HEK293 (cell line): ENCODE results near the gene ENAH.
A peak's percentile ranks its signal among the peaks of the same experiment; 100 is the strongest.

Experiments used
- FEZF1 ChIP-seq: fragments of 450-650 bp; formaldehyde crosslinking; IDR thresholded peaks from 2 replicates; pipeline ENCODE4 v1.5.1; 2016; ENCODE audit warnings: missing biosample characterization, missing genetic modification characterization
- GLI4 ChIP-seq: fragments of 450-650 bp; formaldehyde crosslinking; IDR thresholded peaks from 2 replicates; pipeline ENCODE4 v1.5.1; 2016; ENCODE audit warnings: missing biosample characterization, missing genetic modification characterization
- ZNF175 ChIP-seq: fragments of 450-650 bp; formaldehyde crosslinking; IDR thresholded peaks from 2 replicates; pipeline ENCODE4 v1.5.1; 2016; ENCODE audit warnings: missing biosample characterization, missing genetic modification characterization
- ZNF184 ChIP-seq: fragments of 450-650 bp; IDR thresholded peaks from 2 replicates; pipeline ENCODE4 v1.5.1; 2018; ENCODE audit warnings: missing biosample characterization, mild to moderate bottlenecking, missing genetic modification characterization
- ZNF248 ChIP-seq: fragments of 450-650 bp; formaldehyde crosslinking; IDR thresholded peaks from 2 replicates; pipeline ENCODE4 v1.5.1; 2017; ENCODE audit warnings: missing biosample characterization, missing genetic modification characterization
- ZNF391 ChIP-seq: fragments of 450-650 bp; formaldehyde crosslinking; IDR thresholded peaks from 2 replicates; pipeline ENCODE4 v1.5.1; 2016; ENCODE audit warnings: low read depth, missing biosample characterization, missing genetic modification characterization, borderline replicate concordance
- ZNF521 ChIP-seq: fragments of 450-650 bp; formaldehyde crosslinking; IDR thresholded peaks from 2 replicates; pipeline ENCODE4 v1.5.1; 2017; ENCODE audit warnings: missing biosample characterization, mild to moderate bottlenecking, missing genetic modification characterization
- ZNF558 ChIP-seq: fragments of 450-650 bp; formaldehyde crosslinking; IDR thresholded peaks from 2 replicates; pipeline ENCODE4 v1.5.1; 2016; ENCODE audit warnings: missing biosample characterization, missing genetic modification characterization
- ZNF561 ChIP-seq: fragments of 450-650 bp; IDR thresholded peaks from 2 replicates; pipeline ENCODE4 v1.5.1; 2018; ENCODE audit warnings: missing biosample characterization, missing genetic modification characterization, borderline replicate concordance
- ZNF610 ChIP-seq: fragments of 450-650 bp; formaldehyde crosslinking; IDR thresholded peaks from 2 replicates; pipeline ENCODE4 v1.5.1; 2016; ENCODE audit warnings: missing biosample characterization, missing genetic modification characterization, borderline replicate concordance
- ZNF777 ChIP-seq: fragments of 450-650 bp; formaldehyde crosslinking; IDR thresholded peaks from 2 replicates; pipeline ENCODE4 v1.5.1; 2017; ENCODE audit warnings: missing biosample characterization, missing genetic modification characterization, borderline replicate concordance
- ZSCAN16 ChIP-seq: fragments of 450-650 bp; formaldehyde crosslinking; IDR thresholded peaks from 2 replicates; pipeline ENCODE4 v1.5.1; 2016; ENCODE audit warnings: missing biosample characterization, missing genetic modification characterization
- ZSCAN23 ChIP-seq: fragments of 450-650 bp; formaldehyde crosslinking; IDR thresholded peaks from 2 replicates; pipeline ENCODE4 v1.5.1; 2016; ENCODE audit warnings: missing biosample characterization, missing genetic modification characterization
- ZXDB ChIP-seq: fragments of 450-650 bp; formaldehyde crosslinking; IDR thresholded peaks from 2 replicates; pipeline ENCODE4 v1.5.1; 2016; ENCODE audit warnings: missing biosample characterization, missing genetic modification characterization
- TF ChIP-seq, protein P1 (sequence below): fragments of 450-650 bp; formaldehyde crosslinking; optimal IDR thresholded peaks from 2 replicates; pipeline ENCODE3; 2016; ENCODE audit warnings: missing biosample characterization, mild to moderate bottlenecking, missing genetic modification characterization
- TF ChIP-seq, protein P2 (sequence below): sonication (generic); formaldehyde crosslinking; IDR thresholded peaks from 2 replicates; pipeline ENCODE4 v1.8.1; 2022; ENCODE audit warnings: mild to moderate bottlenecking, moderate library complexity, missing genetic modification reagents
- TF ChIP-seq, protein P3 (sequence below): fragments of 450-650 bp; formaldehyde crosslinking; IDR thresholded peaks from 2 replicates; pipeline ENCODE4 v1.5.1; 2016; ENCODE audit warnings: missing biosample characterization, missing genetic modification characterization
- TF ChIP-seq, protein P4 (sequence below): fragments of 450-650 bp; formaldehyde crosslinking; conservative IDR thresholded peaks from 2 replicates; pipeline ENCODE4 v1.5.1; 2016; ENCODE audit warnings: low read depth, missing biosample characterization, missing genetic modification characterization
- TF ChIP-seq, protein P5 (sequence below): fragments of 450-650 bp; formaldehyde crosslinking; IDR thresholded peaks from 2 replicates; pipeline ENCODE4 v1.5.1; 2016; ENCODE audit warnings: missing biosample characterization, missing genetic modification characterization
- TF ChIP-seq, protein P6 (sequence below): fragments of 450-650 bp; formaldehyde crosslinking; IDR thresholded peaks from 2 replicates; pipeline ENCODE4 v1.5.1; 2016; ENCODE audit warnings: missing biosample characterization, missing genetic modification characterization
- TF ChIP-seq, protein P7 (sequence below): fragments of 450-650 bp; formaldehyde crosslinking; IDR thresholded peaks from 2 replicates; pipeline ENCODE4 v1.5.1; 2016; ENCODE audit warnings: missing biosample characterization, missing genetic modification characterization

The ENAH gene

DNA sequence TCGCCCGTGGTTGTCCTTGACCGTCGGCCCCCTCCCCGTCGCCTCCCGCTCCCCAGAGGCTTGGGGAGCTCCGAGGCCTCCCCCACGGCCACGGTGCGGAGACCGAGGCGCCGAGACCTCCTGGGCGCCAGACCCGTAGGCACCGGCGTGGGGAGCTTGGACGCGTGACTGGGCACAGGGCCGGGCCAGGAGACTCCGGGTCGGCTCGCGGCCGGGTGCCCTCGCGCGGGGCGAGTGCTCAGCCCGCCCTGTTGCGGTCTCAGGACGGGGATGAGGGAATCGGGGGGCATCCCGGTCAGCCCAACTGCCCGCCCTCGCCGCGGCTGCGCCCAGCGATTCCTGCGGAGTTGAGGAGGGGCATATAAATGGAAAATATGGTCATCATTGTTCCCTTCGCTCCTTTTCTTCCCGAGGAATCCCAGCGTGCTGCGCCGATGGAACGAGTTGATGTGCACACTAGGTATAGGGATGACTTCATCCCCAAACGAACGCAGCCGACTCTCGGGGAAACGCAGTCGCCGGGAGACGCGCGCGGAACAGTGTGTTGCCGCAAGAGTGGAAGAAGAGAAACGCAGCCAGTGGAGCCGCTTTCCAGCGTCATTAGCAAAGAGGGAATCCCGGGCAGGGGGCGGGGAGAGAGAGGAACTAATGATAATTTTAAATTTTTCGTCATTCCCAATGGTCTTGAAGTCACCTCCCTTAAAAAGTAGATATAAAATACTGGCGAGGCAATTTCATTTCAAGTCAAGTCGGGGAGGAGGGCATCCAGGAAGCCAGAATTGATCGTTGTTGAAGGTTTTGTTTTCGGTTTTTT is 747 bp upstream of the ENAH start (continued):
- TF ChIP-seq ZNF391 (tag by site-specific recombination) = 0 out of 2 replicates have a peak, but pooled peaks have one; percentile 83
- TF ChIP-seq FEZF1 (tag by site-specific recombination) = peak; percentile 34; the same call in 1 of the 2 replicates
- TF ChIP-seq, protein P1, sequence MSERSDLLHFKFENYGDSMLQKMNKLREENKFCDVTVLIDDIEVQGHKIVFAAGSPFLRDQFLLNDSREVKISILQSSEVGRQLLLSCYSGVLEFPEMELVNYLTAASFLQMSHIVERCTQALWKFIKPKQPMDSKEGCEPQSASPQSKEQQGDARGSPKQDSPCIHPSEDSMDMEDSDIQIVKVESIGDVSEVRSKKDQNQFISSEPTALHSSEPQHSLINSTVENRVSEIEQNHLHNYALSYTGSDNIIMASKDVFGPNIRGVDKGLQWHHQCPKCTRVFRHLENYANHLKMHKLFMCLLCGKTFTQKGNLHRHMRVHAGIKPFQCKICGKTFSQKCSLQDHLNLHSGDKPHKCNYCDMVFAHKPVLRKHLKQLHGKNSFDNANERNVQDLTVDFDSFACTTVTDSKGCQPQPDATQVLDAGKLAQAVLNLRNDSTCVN (tag by site-specific recombination) = peak; percentile 98
- TF ChIP-seq ZNF558 = peak; percentile 72; the same call in 1 of the 2 replicates
- TF ChIP-seq ZNF248 (tag by site-specific recombination) = no peak
- TF ChIP-seq ZSCAN23 (tag by site-specific recombination) = 0 out of 2 replicates have a peak, but pooled peaks have one; percentile 73
- TF ChIP-seq, protein P2, sequence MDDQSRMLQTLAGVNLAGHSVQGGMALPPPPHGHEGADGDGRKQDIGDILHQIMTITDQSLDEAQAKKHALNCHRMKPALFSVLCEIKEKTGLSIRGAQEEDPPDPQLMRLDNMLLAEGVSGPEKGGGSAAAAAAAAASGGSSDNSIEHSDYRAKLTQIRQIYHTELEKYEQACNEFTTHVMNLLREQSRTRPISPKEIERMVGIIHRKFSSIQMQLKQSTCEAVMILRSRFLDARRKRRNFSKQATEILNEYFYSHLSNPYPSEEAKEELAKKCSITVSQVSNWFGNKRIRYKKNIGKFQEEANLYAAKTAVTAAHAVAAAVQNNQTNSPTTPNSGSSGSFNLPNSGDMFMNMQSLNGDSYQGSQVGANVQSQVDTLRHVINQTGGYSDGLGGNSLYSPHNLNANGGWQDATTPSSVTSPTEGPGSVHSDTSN = peak; percentile 72
- TF ChIP-seq ZXDB (tag by site-specific recombination) = peak; percentile 90
- TF ChIP-seq, protein P3, sequence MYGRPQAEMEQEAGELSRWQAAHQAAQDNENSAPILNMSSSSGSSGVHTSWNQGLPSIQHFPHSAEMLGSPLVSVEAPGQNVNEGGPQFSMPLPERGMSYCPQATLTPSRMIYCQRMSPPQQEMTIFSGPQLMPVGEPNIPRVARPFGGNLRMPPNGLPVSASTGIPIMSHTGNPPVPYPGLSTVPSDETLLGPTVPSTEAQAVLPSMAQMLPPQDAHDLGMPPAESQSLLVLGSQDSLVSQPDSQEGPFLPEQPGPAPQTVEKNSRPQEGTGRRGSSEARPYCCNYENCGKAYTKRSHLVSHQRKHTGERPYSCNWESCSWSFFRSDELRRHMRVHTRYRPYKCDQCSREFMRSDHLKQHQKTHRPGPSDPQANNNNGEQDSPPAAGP (tag by site-specific recombination) = peak; percentile 93
- TF ChIP-seq ZNF184 (tag by site-specific recombination) = peak; percentile 10
- no peak for TF ChIP-seq ZSCAN16 (tag by site-specific recombination)
- TF ChIP-seq, protein P4, sequence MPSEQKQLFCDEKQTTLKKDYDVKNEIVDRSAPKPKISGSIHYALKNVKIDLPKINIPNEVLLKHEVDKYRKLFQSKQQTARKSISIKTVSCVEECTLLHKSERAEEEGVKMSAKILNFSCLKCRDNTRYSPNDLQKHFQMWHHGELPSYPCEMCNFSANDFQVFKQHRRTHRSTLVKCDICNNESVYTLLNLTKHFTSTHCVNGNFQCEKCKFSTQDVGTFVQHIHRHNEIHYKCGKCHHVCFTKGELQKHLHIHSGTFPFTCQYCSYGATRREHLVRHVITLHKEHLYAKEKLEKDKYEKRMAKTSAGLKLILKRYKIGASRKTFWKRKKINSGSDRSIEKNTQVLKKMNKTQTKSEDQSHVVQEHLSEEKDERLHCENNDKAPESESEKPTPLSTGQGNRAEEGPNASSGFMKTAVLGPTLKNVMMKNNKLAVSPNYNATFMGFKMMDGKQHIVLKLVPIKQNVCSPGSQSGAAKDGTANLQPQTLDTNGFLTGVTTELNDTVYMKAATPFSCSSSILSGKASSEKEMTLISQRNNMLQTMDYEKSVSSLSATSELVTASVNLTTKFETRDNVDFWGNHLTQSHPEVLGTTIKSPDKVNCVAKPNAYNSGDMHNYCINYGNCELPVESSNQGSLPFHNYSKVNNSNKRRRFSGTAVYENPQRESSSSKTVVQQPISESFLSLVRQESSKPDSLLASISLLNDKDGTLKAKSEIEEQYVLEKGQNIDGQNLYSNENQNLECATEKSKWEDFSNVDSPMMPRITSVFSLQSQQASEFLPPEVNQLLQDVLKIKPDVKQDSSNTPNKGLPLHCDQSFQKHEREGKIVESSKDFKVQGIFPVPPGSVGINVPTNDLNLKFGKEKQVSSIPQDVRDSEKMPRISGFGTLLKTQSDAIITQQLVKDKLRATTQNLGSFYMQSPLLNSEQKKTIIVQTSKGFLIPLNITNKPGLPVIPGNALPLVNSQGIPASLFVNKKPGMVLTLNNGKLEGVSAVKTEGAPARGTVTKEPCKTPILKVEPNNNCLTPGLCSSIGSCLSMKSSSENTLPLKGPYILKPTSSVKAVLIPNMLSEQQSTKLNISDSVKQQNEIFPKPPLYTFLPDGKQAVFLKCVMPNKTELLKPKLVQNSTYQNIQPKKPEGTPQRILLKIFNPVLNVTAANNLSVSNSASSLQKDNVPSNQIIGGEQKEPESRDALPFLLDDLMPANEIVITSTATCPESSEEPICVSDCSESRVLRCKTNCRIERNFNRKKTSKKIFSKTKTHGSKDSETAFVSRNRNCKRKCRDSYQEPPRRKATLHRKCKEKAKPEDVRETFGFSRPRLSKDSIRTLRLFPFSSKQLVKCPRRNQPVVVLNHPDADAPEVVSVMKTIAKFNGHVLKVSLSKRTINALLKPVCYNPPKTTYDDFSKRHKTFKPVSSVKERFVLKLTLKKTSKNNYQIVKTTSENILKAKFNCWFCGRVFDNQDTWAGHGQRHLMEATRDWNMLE (tag by site-specific recombination) = peak; percentile 6; the same call in 1 of the 2 replicates
- no peak for TF ChIP-seq ZNF777 (tag by site-specific recombination)
- TF ChIP-seq ZNF561 = peak; percentile 73; the same call in 1 of the 2 replicates
- TF ChIP-seq ZNF175 (tag by site-specific recombination) = no peak
- no peak for TF ChIP-seq ZNF521 (tag by site-specific recombination)
- TF ChIP-seq, protein P5, sequence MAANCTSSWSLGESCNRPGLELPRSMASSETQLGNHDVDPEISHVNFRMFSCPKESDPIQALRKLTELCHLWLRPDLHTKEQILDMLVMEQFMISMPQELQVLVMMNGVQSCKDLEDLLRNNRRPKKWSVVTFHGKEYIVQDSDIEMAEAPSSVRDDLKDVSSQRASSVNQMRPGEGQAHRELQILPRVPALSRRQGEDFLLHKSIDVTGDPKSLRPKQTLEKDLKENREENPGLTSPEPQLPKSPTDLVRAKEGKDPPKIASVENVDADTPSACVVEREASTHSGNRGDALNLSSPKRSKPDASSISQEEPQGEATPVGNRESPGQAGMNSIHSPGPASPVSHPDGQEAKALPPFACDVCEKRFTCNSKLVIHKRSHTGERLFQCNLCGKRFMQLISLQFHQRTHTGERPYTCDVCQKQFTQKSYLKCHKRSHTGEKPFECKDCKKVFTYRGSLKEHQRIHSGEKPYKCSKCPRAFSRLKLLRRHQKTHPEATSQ (tag by site-specific recombination) = peak; percentile 98
- peak; percentile 91 for TF ChIP-seq GLI4 (tag by site-specific recombination)
- TF ChIP-seq ZNF610 (tag by site-specific recombination) = peak; percentile 55; the same call in 1 of the 2 replicates
- TF ChIP-seq, protein P6, sequence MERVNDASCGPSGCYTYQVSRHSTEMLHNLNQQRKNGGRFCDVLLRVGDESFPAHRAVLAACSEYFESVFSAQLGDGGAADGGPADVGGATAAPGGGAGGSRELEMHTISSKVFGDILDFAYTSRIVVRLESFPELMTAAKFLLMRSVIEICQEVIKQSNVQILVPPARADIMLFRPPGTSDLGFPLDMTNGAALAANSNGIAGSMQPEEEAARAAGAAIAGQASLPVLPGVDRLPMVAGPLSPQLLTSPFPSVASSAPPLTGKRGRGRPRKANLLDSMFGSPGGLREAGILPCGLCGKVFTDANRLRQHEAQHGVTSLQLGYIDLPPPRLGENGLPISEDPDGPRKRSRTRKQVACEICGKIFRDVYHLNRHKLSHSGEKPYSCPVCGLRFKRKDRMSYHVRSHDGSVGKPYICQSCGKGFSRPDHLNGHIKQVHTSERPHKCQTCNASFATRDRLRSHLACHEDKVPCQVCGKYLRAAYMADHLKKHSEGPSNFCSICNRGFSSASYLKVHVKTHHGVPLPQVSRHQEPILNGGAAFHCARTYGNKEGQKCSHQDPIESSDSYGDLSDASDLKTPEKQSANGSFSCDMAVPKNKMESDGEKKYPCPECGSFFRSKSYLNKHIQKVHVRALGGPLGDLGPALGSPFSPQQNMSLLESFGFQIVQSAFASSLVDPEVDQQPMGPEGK = peak; percentile 98
- TF ChIP-seq, protein P7, sequence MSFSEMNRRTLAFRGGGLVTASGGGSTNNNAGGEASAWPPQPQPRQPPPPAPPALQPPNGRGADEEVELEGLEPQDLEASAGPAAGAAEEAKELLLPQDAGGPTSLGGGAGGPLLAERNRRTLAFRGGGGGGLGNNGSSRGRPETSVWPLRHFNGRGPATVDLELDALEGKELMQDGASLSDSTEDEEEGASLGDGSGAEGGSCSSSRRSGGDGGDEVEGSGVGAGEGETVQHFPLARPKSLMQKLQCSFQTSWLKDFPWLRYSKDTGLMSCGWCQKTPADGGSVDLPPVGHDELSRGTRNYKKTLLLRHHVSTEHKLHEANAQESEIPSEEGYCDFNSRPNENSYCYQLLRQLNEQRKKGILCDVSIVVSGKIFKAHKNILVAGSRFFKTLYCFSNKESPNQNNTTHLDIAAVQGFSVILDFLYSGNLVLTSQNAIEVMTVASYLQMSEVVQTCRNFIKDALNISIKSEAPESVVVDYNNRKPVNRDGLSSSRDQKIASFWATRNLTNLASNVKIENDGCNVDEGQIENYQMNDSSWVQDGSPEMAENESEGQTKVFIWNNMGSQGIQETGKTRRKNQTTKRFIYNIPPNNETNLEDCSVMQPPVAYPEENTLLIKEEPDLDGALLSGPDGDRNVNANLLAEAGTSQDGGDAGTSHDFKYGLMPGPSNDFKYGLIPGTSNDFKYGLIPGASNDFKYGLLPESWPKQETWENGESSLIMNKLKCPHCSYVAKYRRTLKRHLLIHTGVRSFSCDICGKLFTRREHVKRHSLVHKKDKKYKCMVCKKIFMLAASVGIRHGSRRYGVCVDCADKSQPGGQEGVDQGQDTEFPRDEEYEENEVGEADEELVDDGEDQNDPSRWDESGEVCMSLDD (tag by site-specific recombination) = peak; percentile 97
